A549 (cell line): ENCODE measurements around the gene SLC23A2. TPM values are rescaled to one million over a fixed set of nuclear protein-coding genes. Genes with fewer than 3 reads are reported as not detected.

Source experiments
- ATOH8 ChIP-seq: fragments of 250-450 bp; sonication (Bioruptor Pico); IDR thresholded peaks from 2 replicates; pipeline ENCODE4 v1.5.0; 2020; ENCODE audit warnings: low read depth, mild to moderate bottlenecking, moderate library complexity
- BHLHE40 ChIP-seq: IDR thresholded peaks from 2 replicates; pipeline ENCODE4 v1.6.1; 2012; ENCODE audit warnings: low read depth, low read length, inconsistent platforms
- CBX2 ChIP-seq: fragments of 200-600 bp; sonication (generic); IDR thresholded peaks from 2 replicates; pipeline ENCODE4 v1.6.1; 2016; ENCODE audit warnings: low read depth, mild to moderate bottlenecking, borderline replicate concordance
- CBX8 ChIP-seq: fragments of 200-600 bp; sonication (generic); IDR thresholded peaks from 2 replicates; pipeline ENCODE4 v1.6.1; 2016
- CHD2 ChIP-seq: fragments of 150-350 bp; IDR thresholded peaks from 2 replicates; pipeline ENCODE4 v1.6.1; 2014; ENCODE audit warnings: low read length; ENCODE audit not compliant: partially characterized antibody
- EHF ChIP-seq: fragments of 250-450 bp; sonication (Bioruptor Pico); IDR thresholded peaks from 2 replicates; pipeline ENCODE4 v1.5.0; 2020; ENCODE audit warnings: mild to moderate bottlenecking
- EHMT2 ChIP-seq: fragments of 200-600 bp; sonication (generic); IDR thresholded peaks from 2 replicates; pipeline ENCODE4 v1.6.1; 2016; ENCODE audit warnings: antibody characterized with exemption, low read depth, mild to moderate bottlenecking, moderate library complexity
- FOSB ChIP-seq: fragments of 250-450 bp; sonication (Bioruptor Pico); IDR thresholded peaks from 2 replicates; pipeline ENCODE4 v1.5.0; 2020; ENCODE audit warnings: mild to moderate bottlenecking, moderate library complexity
- FOSL2 ChIP-seq, 2 experiments: fragments of 450-650 bp in 1 of 2; fragments of >200 bp in 1 of 2; sonication (Bioruptor Twin) in 1 of 2; formaldehyde crosslinking; IDR thresholded peaks; 2 replicates each; pipeline versions ENCODE4 v1.5.0 to v1.6.1; 2016 to 2020; ENCODE audit warnings: mild to moderate bottlenecking in 1 of 2, moderate library complexity in 1 of 2
- FOXS1 ChIP-seq: fragments of 250-450 bp; sonication (Bioruptor Pico); IDR thresholded peaks from 2 replicates; pipeline ENCODE4 v1.5.0; 2020; ENCODE audit warnings: mild to moderate bottlenecking, moderate library complexity
- GATA3 ChIP-seq: IDR thresholded peaks from 2 replicates; pipeline ENCODE4 v1.6.1; 2012; ENCODE audit warnings: borderline replicate concordance
- HEYL ChIP-seq: fragments of 250-450 bp; sonication (Bioruptor Pico); IDR thresholded peaks from 2 replicates; pipeline ENCODE4 v1.8.0; 2021; ENCODE audit warnings: mild to moderate bottlenecking, moderate library complexity
- HOXB13 ChIP-seq: fragments of 250-450 bp; sonication (Bioruptor Pico); IDR thresholded peaks from 2 replicates; pipeline ENCODE4 v1.5.0; 2020; ENCODE audit warnings: low read depth, mild to moderate bottlenecking, moderate library complexity
- HOXB5 ChIP-seq: fragments of 250-450 bp; sonication (Bioruptor Pico); IDR thresholded peaks from 2 replicates; pipeline ENCODE4 v1.5.0; 2020; ENCODE audit warnings: mild to moderate bottlenecking, moderate library complexity
- KDM1A ChIP-seq: fragments of 200-600 bp; sonication (generic); IDR thresholded peaks from 2 replicates; pipeline ENCODE4 v1.6.1; 2016; ENCODE audit warnings: low read depth, mild to moderate bottlenecking
- MAFK ChIP-seq: fragments of 450-650 bp; IDR thresholded peaks from 2 replicates; pipeline ENCODE4 v1.6.1; 2014; ENCODE audit not compliant: partially characterized antibody
- MAZ ChIP-seq: fragments of 150-350 bp; IDR thresholded peaks from 2 replicates; pipeline ENCODE4 v1.6.1; 2014; ENCODE audit warnings: antibody characterized with exemption, low read depth, low read length, borderline replicate concordance
- MYC ChIP-seq: IDR thresholded peaks from 2 replicates; pipeline ENCODE4 v1.6.1; 2012; ENCODE audit warnings: mild to moderate bottlenecking, inconsistent platforms, low read length, improper control_type of control experiment, borderline replicate concordance
- NPAS2 ChIP-seq: fragments of 250-450 bp; sonication (Bioruptor Pico); IDR thresholded peaks from 2 replicates; pipeline ENCODE4 v1.8.0; 2022; ENCODE audit warnings: mild to moderate bottlenecking, moderate library complexity, borderline replicate concordance
- NR3C1 ChIP-seq: fragments of >200 bp; sonication (Bioruptor Twin); formaldehyde crosslinking; IDR thresholded peaks from 3 replicates; pipeline ENCODE4 v1.6.1; 2017
- PHF8 ChIP-seq: fragments of 200-600 bp; sonication (generic); IDR thresholded peaks from 2 replicates; pipeline ENCODE4 v1.6.1; 2016; ENCODE audit warnings: low read depth, mild to moderate bottlenecking, antibody characterized with exemption, moderate library complexity, borderline replicate concordance
- POLR2A ChIP-seq: IDR thresholded peaks from 2 replicates; pipeline ENCODE4 v1.6.1; 2012; ENCODE audit warnings: mild to moderate bottlenecking, low read length
- POLR2AphosphoS2 ChIP-seq: conservative IDR thresholded peaks from 2 replicates; pipeline ENCODE4 v1.6.1; 2012; ENCODE audit warnings: low read length, improper control_type of control experiment, inconsistent platforms
- RAD21 ChIP-seq, 2 experiments: fragments of >200 bp in 1 of 2; sonication (Bioruptor Twin) in 1 of 2; formaldehyde crosslinking in 1 of 2; IDR thresholded peaks in 1 of 2; conservative IDR thresholded peaks in 1 of 2; 2 replicates in 1 of 2; 3 replicates in 1 of 2; pipeline ENCODE4 v1.6.1; 2012 to 2018; ENCODE audit warnings: inconsistent platforms in 1 of 2
- RARB ChIP-seq: fragments of 250-450 bp; sonication (Bioruptor Pico); IDR thresholded peaks from 2 replicates; pipeline ENCODE4 v1.8.0; 2021; ENCODE audit warnings: mild to moderate bottlenecking, moderate library complexity
- RFX5 ChIP-seq: fragments of 450-650 bp; IDR thresholded peaks from 2 replicates; pipeline ENCODE4 v1.7.1; 2014; ENCODE audit warnings: antibody characterized with exemption, mild to moderate bottlenecking, moderate library complexity
- SMC3 ChIP-seq: fragments of >200 bp; sonication (Bioruptor Twin); formaldehyde crosslinking; IDR thresholded peaks from 3 replicates; pipeline ENCODE4 v1.6.1; 2018; ENCODE audit warnings: inconsistent platforms
- SREBF2 ChIP-seq: fragments of 450-650 bp; IDR thresholded peaks from 2 replicates; pipeline ENCODE4 v1.6.1; 2014; ENCODE audit warnings: mild to moderate bottlenecking, moderate library complexity
- ZC3H11A ChIP-seq: fragments of 450-650 bp; IDR thresholded peaks from 2 replicates; pipeline ENCODE4 v1.6.1; 2014; ENCODE audit warnings: antibody characterized with exemption, mild to moderate bottlenecking
- ZFP36 ChIP-seq: fragments of 450-650 bp; IDR thresholded peaks from 2 replicates; pipeline ENCODE4 v1.6.1; 2014; ENCODE audit warnings: borderline replicate concordance; ENCODE audit not compliant: partially characterized antibody
- ZNF302 ChIP-seq: fragments of 250-450 bp; sonication (Bioruptor Pico); IDR thresholded peaks from 2 replicates; pipeline ENCODE4 v1.9.0; 2021; ENCODE audit warnings: inconsistent platforms, mild to moderate bottlenecking, moderate library complexity
- ZSCAN20 ChIP-seq: fragments of 250-450 bp; sonication (Bioruptor Pico); IDR thresholded peaks from 2 replicates; pipeline ENCODE4 v1.8.0; 2022; ENCODE audit warnings: mild to moderate bottlenecking, moderate library complexity
- polyA plus RNA-seq, 4 experiments: library from polyadenylated mRNA; depleted of rRNA in 3 of 4; stranded (reverse); fragments of >200 nt; fragmentation: RNase III in 1 of 4; extraction: RNeasy Plus Mini Kit Qiagen cat#74134 plus additional on column Dnase treatment in 1 of 4; gene quantifications; 2 replicates in 3 of 4; 3 replicates in 1 of 4; pipeline ENCODE4 v1.2.3, GENCODE V29; 2011 to 2017
- TF ChIP-seq, protein P1 (sequence below): fragments of 450-650 bp; IDR thresholded peaks from 2 replicates; pipeline ENCODE4 v1.6.1; 2014; ENCODE audit warnings: antibody characterized with exemption
- TF ChIP-seq, protein P2 (sequence below): fragments of >200 bp; sonication (Bioruptor Twin); formaldehyde crosslinking; IDR thresholded peaks from 3 replicates; pipeline ENCODE4 v1.5.1; 2016
- TF ChIP-seq, protein P3 (sequence below): IDR thresholded peaks from 2 replicates; pipeline ENCODE4 v1.6.1; 2012; ENCODE audit warnings: low read depth, borderline replicate concordance
- TF ChIP-seq, protein P4 (sequence below): IDR thresholded peaks from 2 replicates; pipeline ENCODE4 v1.6.1; 2012

Gene SLC23A2
- polyA plus RNA-seq, 2 of the 4 experiments (the other 2 are of a cell fraction): 13.1 to 47.8 TPM

- TF ChIP-seq, protein P1, sequence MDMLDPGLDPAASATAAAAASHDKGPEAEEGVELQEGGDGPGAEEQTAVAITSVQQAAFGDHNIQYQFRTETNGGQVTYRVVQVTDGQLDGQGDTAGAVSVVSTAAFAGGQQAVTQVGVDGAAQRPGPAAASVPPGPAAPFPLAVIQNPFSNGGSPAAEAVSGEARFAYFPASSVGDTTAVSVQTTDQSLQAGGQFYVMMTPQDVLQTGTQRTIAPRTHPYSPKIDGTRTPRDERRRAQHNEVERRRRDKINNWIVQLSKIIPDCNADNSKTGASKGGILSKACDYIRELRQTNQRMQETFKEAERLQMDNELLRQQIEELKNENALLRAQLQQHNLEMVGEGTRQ: no peak
- TF ChIP-seq, protein P2, sequence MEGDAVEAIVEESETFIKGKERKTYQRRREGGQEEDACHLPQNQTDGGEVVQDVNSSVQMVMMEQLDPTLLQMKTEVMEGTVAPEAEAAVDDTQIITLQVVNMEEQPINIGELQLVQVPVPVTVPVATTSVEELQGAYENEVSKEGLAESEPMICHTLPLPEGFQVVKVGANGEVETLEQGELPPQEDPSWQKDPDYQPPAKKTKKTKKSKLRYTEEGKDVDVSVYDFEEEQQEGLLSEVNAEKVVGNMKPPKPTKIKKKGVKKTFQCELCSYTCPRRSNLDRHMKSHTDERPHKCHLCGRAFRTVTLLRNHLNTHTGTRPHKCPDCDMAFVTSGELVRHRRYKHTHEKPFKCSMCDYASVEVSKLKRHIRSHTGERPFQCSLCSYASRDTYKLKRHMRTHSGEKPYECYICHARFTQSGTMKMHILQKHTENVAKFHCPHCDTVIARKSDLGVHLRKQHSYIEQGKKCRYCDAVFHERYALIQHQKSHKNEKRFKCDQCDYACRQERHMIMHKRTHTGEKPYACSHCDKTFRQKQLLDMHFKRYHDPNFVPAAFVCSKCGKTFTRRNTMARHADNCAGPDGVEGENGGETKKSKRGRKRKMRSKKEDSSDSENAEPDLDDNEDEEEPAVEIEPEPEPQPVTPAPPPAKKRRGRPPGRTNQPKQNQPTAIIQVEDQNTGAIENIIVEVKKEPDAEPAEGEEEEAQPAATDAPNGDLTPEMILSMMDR: no peak
- TF ChIP-seq GATA3 (peak; percentile 49; the same call in 1 of the 2 replicates), CBX2 (no peak), NR3C1 (no peak), HOXB13 (CRISPR knock-in tag) (no peak), RFX5 (no peak), MAZ (no peak), ZFP36 (peak; percentile 1), CHD2 (no peak), ZNF302 (no peak), CBX8 (no peak), ATOH8 (CRISPR knock-in tag) (no peak), SMC3 (peak; percentile 20; the same call in 1 of the 3 replicates), NPAS2 (CRISPR knock-in tag) (no peak), FOSL2 (IDR thresholded peaks at IDR 0.05) (no peak), FOSL2 (CRISPR knock-in tag; IDR thresholded peaks at IDR 0.05) (peak; percentile 15; the same call in 1 of the 2 replicates), BHLHE40 (no peak), FOXS1 (CRISPR knock-in tag) (no peak), ZSCAN20 (CRISPR knock-in tag) (peak; percentile 74; the same call in 1 of the 2 replicates), FOSB (CRISPR knock-in tag) (no peak), EHMT2 (no peak), ZC3H11A (no peak), RAD21 (conservative IDR thresholded peaks at IDR 0.05 in 1 of 2, IDR thresholded peaks at IDR 0.05 in 1 of 2) (0 out of 5 replicates have a peak, but pooled peaks of 1 of the 2 experiments have one; percentile 15), HEYL (CRISPR knock-in tag) (no peak), HOXB5 (CRISPR knock-in tag) (no peak), RARB (CRISPR knock-in tag) (no peak), POLR2A (no peak), PHF8 (no peak), MAFK (no peak), EHF (CRISPR knock-in tag) (no peak), POLR2AphosphoS2 (no peak), SREBF2 (no peak), MYC (no peak), KDM1A (no peak)
- TF ChIP-seq, protein P3, sequence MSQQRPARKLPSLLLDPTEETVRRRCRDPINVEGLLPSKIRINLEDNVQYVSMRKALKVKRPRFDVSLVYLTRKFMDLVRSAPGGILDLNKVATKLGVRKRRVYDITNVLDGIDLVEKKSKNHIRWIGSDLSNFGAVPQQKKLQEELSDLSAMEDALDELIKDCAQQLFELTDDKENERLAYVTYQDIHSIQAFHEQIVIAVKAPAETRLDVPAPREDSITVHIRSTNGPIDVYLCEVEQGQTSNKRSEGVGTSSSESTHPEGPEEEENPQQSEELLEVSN: no peak
- TF ChIP-seq, protein P4, sequence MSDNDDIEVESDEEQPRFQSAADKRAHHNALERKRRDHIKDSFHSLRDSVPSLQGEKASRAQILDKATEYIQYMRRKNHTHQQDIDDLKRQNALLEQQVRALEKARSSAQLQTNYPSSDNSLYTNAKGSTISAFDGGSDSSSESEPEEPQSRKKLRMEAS: no peak
- TF ChIP-seq, all 56 proteins: peak for 12
These were observed 34.2 kb downstream of the SLC23A2 start (continued) for GRCh38 chr20:4966826-4967751.
